Measurements from ENCODE around the gene CDH13.

Gene CDH13

DNA sequence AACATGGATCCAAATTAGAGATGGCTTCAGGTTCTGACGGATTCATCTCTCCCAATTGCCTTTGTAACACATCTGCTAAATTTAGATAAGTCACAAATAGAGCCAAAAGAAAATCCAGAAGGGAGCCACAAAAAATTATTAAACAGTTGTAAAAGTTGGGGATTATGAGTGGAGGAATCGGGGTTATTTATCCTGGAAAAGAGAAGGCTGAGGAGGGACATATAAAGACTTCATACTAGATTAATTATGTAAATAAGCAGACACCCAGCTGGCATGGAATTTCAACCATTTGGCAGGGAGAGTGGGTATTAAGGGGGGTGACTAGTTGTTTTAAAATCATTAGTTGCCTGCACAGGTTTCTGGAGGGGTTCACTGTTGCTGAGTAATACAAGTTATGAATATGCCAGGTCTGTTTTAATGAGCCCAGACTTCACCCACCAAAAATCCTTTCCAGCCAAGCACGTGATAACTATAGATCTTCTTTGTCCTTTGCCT, 89.6 kb downstream of the CDH13 start:
- no peak overlapping the region for H3K4me3 ChIP-seq (ENCODE audit: low read length)
- DNase-seq (ENCODE audit: low read depth, low spot score), result no peak

DNA sequence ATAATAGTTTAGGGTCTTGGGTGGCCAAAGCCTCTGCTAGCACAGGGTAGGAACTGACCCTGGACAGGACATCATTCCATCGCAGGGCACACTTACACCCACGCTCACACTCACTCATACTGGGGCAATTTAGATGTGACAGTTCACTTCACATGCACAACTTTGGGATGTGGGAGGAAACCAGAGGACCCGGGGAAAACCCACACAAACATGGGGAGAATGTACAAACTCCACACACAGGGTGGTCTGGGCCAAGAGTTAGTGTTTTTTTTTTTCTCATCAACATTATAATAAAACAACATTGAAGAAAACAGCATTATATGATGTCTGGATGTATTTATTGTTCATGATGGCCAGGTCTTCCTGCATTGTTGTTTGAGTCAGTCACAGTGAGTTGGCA, 93.6 kb downstream of the CDH13 start:
- no peak for DNase-seq (ENCODE audit: low read depth, low spot score)

DNA sequence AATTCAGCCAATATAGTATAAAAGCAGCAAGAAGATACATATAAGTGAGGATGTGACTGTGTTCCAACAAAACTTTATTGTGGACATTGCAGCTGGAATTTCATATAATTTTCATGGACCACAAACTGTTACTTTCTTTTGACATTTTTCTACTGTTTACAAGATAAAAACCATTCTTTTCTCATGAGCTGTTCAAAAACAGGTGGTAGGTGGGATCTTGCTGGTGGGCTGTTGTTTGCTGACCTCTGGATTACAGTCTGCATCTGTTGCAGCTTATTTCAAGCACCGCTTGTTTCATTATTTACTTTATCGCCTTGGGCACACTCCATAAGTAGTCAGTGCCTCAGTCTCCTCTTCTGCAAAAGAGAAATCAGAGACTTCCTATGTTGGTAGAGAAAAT, 99.5 kb downstream of the CDH13 start:
- no peak for DNase-seq (ENCODE audit: low read depth, low spot score)
- H3K4me3 ChIP-seq (ENCODE audit: low read length), result no peak overlapping the region

More for the DNA sequence above, 93.6 kb downstream of the CDH13 start:
- H3K4me3 ChIP-seq (ENCODE audit: low read length), result no peak overlapping the region

DNA sequence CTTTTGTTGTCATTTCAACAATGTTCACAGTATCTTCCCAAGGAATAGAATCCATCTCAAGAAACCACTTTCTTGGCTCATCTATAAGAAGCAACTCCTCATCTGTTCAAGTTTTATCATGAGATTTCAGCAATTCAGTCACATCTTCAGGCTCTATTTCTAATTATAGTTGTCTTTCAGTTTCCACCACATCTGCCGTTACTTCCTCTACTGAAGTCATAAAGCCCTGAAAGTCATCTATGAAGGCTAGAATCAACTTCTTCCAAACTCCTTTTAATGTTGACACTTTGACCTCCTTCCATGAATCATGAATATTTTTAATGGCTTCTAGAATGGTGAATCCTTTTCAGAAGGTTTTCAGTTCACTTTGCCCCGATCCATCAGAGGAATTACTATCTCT, 102.1 kb downstream of the CDH13 start:
- no peak overlapping the region for H3K4me3 ChIP-seq (ENCODE audit: low read length)
- no peak for DNase-seq (ENCODE audit: low read depth, low spot score)

DNA sequence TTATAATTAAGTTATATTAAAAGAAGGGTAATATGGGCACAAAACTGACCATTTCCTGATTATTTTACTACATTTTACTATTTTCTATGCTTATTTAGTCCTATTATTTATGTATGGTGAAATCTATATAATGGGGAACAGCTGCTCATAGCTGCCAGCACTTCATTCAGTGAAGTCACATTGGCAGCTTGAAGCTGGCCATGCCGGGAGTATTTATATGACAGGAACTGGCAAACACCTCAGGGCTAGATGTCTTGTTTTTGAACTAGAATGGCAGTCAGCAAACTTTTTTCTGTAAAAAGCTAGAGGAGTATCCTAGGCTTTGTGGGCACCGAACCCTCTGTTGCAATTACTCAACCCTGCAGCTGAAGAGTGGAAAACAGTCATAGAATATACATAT, 104.1 kb downstream of the CDH13 start:
- DNase-seq (ENCODE audit: low read depth, low spot score), result no peak
- no peak overlapping the region for H3K4me3 ChIP-seq (ENCODE audit: low read length)

DNA sequence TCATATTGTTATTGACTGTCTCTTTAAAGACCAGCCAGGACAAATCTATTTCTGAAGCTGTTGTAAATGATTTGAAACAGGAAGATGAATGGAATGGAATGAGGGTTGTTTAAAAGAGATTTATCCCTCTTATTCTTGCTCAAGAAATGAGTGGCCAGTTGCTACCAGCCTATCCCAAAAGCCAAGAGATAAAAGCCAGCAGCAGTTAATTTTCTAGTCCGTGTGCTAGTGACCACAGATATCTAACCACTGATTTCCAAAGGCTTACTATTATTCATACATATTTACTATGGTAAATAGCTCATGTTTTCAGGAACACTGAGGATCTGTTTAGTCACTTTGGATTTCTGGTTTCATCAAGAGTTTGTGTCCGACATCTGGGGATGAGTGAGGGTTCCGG, 105.7 kb downstream of the CDH13 start:
- DNase-seq (ENCODE audit: low read depth, low spot score), result no peak
- H3K4me3 ChIP-seq (ENCODE audit: low read length), result no peak overlapping the region

DNA sequence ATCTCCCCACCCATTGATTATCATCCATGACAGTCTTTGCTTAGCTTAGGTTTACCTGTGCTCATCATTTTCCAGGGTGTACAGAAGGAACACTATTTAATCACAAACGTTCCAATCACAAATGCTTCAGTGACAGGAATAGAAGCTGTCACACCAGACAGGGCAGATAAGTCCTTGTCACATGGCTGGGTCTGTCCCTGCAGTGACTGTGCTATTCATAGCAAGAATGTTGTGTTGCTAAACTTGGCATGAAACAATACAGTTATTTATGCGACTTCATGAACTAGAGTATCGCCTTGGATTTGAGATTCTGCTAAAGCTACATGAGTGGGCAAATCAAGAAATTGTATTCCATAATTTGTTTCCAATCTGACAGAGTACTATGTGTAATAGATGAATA, 108.4 kb downstream of the CDH13 start:
- H3K4me3 ChIP-seq (ENCODE audit: low read length), result no peak overlapping the region

DNA sequence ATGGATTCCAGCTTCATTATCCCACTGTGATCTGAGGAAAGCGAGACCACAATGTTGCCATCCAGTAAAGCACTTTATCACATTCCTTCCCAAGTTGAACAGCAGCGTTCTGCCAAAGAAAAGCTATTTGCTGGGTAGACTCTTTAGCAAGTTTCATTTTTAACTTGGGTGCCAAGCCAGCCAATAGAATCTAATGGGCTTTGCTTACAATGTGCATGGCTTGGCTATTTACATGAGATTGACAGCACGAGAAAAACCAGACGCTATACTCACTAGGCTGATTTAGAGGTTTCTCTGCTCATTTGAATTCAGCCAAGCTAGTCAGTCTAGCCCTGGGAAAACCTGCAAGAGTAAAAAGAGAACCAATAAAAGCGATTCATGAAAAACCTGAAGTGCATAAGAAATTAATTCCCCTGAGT, 108.9 kb downstream of the CDH13 start:
- no peak for DNase-seq (ENCODE audit: low read depth, low spot score)
- no peak overlapping the region for H3K4me3 ChIP-seq (ENCODE audit: low read length)

More for the DNA sequence above, 108.4 kb downstream of the CDH13 start:
- DNase-seq (ENCODE audit: low read depth, low spot score), result no peak

DNA sequence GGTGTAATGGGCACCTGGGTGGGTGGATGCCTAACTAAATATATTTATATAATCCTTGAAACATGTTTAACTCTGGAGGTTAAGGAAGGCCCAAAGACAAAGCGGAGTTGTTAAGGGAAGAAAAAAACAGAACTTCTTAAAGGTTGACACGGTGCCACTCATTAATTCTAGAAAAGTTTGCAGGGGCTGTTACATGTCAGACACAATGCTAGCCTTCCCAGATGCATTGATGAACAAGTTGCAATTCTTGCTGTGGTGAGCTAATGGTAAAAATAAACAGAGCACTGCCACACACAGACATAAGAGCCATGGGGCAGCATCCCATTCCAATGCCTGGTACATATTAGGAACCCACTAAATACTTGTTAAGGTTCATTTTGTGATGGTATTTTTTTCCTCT, 109.5 kb downstream of the CDH13 start:
- no peak for DNase-seq (ENCODE audit: low read depth, low spot score)

DNA sequence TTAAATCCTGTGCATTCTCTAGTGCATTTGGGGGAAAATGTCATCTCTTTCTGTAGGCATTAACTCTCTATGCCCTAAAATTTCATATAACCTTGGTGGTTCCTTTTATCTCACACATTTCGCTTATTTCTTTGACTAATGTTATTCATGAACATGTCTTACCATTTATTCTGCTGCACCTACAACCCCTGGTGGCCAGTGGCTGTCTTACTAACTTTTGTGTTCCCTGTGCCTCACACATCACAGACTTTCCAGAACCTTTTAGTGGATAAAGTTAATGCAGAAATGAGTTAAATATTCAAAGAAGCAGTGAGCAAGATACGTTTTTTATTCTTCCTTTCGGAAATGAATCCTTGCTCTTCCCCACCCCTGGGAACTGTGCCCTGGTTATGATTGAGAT, 111.9 kb downstream of the CDH13 start:
- H3K4me3 ChIP-seq (ENCODE audit: low read length), result no peak overlapping the region
- DNase-seq (ENCODE audit: low read depth, low spot score), result no peak

More for the DNA sequence above, 109.5 kb downstream of the CDH13 start:
- H3K4me3 ChIP-seq (ENCODE audit: low read length), result no peak overlapping the region

DNA sequence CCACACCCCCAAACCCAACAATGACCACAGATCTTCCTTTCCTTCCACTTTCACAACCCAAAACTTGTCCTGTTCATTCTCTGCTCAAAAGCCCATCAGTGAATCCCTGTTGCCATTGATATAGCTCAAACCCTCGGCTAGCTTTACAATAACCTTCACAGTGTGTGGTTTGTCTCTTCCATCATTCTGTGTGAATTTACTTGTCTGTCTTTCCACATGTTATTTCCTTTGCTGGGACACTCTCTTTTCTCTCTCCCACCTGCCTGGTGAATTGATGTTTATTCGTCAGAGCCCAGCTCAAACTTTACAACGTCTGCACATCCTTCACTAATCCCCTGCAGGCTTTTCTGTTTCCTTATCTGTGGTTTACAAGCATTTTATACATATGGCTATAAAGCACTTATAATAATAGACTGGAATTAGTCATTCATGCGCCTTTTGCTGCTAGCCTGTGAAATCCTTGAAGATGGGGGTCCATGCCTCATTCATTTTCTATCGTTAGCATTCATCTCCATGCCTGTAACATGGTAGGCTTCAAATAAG, 114.4 kb downstream of the CDH13 start:
- DNase-seq (ENCODE audit: low read depth, low spot score), result no peak
- H3K4me3 ChIP-seq (ENCODE audit: low read length), result no peak overlapping the region

DNA sequence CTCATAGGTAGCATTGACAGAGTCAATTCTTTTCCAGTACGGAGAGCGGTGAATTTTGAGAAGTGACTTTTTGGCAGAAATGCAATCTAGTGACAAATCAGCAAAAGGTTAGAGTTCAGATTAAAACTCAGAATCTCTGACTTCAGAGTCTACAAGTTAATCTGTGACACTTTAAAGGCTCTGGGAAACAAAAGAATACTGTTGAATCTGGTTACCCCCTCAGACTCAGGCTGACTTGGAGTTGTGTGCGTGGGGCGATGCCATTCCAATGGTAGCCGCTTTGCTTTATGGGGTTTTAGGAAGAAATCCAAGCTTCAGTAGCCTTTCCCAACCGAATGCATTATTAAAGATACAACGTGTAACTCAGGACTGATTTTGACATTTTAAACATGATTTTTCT, 118.2 kb downstream of the CDH13 start:
- DNase-seq (ENCODE audit: low read depth, low spot score), result no peak
- no peak overlapping the region for H3K4me3 ChIP-seq (ENCODE audit: low read length)

DNA sequence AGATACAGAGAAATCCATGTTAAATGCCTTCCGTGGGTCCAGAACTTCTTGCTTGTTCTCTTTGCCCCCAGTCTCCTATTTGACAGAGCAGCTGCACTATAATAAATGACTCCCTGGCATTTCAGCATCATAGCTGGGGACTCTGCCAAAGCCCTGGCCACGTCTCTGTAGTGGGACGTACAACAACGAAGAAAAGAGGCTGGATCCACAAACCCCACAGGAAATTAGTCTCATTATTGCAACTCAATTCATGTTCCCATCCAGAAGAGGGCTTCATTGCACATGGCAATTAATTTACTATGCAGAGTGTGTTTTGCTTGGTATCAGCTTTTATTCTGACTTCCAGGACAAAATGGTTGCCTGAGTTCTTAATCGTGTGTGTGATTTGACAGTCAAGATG, 121.3 kb downstream of the CDH13 start:
- no peak for DNase-seq (ENCODE audit: low read depth, low spot score)
- no peak overlapping the region for H3K4me3 ChIP-seq (ENCODE audit: low read length)

DNA sequence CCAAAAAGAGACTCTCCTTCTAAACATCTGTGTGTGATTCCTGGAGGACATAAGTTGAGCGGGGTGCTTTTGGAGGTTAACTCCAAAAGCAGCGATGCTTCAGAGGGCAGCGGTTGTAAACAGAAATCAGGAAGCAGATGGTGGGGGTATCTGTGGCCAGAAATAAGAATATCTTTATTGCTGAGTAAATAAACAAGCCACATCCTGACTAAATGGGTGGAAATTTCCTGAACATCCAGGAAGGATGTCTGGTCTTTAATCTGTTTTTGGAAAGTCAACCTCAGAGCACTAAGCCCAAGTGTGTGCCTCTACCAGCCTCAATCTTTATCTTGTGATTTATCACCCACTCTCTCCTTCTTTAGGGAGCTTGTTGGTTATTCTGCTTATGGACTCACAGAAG, 123.3 kb downstream of the CDH13 start:
- DNase-seq (ENCODE audit: low read depth, low spot score), result no peak
- H3K4me3 ChIP-seq (ENCODE audit: low read length), result no peak overlapping the region

DNA sequence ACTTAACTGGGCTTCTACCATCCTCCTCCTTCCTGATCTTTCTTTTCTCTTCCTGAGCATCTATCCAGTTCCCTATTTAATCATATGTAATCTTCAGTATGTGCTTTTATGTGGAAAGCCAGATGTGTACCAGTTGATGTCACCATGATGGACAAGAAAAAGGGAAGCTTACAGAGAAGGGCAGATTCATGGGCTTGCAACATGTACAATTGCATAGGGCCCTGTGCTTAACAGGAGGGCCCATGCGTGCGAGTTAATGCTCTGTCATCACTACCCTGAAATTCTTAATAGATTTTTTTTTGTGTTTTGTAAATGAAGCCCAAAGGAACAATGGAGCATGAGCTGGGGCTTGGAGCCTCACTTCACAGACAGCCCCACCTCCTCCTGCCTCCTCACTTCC, 124.3 kb downstream of the CDH13 start:
- no peak overlapping the region for H3K4me3 ChIP-seq (ENCODE audit: low read length)
- no peak for DNase-seq (ENCODE audit: low read depth, low spot score)

DNA sequence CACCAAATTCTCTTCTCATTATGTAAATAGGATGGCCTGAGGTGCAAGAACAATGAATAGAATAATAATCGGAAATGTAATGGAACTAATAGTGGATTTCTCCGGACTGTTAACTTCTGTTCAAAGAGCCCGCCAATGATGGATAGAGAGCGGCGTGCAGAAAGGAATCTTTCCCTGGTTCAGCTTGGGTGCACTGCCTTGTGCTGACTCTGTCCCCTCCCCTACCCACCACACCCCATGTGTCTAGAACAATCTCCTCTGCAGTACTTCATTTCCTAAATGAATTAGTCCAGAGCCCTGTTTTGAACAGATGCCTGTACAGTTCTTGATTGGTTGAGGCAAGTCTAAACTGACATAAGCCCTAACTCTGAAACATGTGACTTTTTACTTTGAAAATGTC, 125.4 kb downstream of the CDH13 start:
- H3K4me3 ChIP-seq (ENCODE audit: low read length), result no peak overlapping the region

DNA sequence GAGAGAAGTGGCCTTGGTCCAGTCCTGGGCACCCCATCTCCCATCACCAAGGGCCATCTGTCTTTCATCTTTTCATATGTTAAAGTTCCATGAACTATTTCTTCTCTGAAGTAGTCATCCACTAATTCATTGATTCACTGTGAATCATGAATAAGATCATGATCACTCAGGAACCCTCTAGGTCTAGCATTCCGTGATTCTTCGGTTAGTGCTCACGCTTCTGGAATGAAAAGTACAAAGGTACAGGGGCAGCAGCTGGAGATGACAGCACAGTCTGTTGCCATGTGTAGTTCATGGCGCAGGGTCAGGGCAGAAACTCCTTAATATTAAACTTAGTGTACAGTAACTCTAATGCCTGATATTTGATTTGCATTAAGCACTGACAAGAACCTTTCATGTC, 127.1 kb downstream of the CDH13 start:
- H3K4me3 ChIP-seq (ENCODE audit: low read length), result no peak overlapping the region
- no peak for DNase-seq (ENCODE audit: low read depth, low spot score)

More for the DNA sequence above, 125.4 kb downstream of the CDH13 start:
- DNase-seq (ENCODE audit: low read depth, low spot score), result no peak

DNA sequence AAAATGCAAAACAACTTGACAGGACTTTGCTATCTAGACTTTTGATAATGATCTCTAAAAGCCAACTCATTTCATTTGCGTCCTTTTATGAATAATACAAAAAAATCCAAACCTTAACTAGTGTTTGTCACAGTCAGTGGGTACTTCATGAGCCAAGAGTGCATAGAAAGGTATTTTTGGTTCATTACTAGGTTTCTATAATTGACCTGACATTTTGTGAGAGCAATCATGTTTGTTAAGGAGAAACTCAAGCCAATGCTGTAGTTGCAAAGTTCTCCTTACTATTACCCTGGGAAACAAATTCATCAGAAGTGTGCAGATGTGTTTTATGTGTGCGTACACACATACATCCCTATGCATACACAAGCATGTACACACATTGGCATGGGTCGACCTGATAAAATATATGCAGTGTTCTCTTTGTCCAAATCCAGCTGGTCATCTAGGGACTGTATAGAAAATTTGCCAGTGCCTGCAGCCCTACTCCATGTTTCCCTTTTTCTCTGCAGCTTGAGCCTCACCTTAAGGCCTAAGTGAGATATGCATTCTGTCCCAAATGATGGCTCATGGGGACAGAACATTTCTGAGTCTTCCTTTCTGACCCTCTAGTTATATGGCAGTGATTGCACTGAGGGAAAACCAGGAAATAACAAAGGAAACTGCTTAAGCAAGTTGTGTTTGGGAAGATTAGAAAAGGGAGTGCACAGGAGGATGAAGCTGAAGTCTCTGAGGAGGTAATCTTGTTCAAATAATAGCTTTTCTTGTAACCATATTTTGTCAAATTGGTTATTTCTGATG, 128.1 kb downstream of the CDH13 start:
- H3K4me3 ChIP-seq (ENCODE audit: low read length), result no peak overlapping the region
- DNase-seq (ENCODE audit: low read depth, low spot score), result no peak

DNA sequence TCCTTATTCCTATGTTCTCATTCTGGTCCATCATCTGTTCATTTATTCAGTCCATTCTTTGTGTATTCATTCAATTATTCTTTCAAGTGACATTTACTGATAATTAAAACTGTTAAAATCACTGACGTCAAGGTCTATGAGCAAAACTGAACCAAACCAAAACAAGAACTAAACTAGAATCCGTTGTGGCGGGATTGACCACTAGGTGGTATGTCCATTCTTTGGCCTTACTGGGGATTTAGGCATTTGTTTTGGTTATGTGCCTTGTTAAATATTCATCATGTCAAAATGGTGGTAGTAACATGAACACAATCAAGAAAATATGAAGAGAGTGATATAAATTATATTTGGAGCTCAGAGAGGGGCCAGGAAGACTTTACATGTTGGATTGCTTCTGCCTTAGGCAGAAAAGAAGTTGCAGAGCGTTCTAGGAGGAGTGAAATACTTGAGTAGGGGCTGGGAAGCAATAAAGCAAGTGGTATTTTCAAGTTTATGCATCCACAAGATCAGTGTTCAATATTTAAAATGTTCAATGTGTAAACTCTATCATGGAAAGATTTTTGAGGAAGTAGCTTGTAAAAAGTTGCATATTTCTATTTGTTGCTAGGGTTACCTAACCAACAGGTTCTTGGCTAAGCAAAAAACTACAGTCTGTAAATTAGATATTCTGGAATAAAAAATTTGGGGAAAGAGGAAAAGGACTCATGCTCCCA, 129.0 kb downstream of the CDH13 start:
- no peak overlapping the region for H3K4me3 ChIP-seq (ENCODE audit: low read length)
- no peak for DNase-seq (ENCODE audit: low read depth, low spot score)

DNA sequence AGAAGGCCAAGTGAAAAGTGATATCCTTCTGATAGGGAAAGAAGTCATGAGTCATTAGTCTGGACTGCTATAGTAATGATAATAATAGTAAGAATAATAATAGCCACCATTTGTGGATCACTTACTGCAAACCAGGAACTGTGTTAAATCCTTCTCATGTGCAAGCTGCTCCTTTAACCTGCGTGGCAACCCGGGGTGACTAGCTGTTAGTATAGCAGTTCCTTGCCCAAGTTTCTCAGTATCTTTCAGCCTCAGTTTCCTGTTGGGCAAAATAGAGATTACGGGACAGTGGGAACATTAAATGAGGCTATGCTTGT, 129.5 kb downstream of the CDH13 start:
- no peak overlapping the region for H3K4me3 ChIP-seq (ENCODE audit: low read length)
- no peak for DNase-seq (ENCODE audit: low read depth, low spot score)
